Measurements from ENCODE around the gene CENPV.
"Not testable (repeated sequence)": the region's sequence is repeated elsewhere in the genome, so short reads cannot be mapped to it uniquely, and the experiment has no call there.

The CENPV gene

DNA sequence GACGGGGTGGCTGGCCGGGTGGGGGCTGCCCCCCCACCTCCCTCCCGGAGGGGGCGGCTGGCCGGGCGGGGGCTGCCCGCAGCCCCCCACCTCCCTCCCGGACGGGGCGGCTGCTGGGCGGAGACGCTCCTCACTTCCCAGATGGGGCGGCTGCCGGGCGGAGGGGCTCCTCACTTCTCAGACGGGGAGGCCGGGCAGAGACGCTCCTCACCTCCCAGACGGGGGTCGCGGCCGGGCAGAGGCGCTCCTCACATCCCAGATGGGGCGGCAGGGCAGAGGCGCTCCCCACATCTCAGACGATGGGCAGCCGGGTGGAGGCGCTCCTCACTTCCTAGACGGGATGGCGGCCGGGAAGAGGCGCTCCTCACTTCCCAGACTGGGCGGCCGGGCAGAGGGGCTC, 41.2 kb downstream of the CENPV start:
- DNase-seq: not testable (repeated sequence)

DNA sequence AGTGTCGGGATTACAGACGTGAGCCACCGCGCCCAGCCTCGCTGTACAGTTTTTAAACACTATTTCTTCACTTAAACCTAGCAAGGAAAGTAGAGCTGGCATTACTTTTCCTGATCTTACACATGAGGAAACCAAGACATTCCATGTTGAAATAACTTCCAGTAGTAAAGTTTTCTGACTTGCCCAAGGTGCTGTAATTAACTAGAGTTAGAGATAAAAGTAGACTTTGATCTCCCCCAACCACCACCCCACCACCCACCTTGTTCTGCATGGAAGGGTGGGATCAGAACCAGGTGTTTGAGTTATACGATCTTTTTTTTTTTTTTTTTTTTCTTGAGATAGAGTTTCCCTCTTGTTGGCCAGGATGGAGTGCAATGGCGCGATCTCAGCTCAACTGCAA, 47.1 kb downstream of the CENPV start:
- no peak for DNase-seq

DNA sequence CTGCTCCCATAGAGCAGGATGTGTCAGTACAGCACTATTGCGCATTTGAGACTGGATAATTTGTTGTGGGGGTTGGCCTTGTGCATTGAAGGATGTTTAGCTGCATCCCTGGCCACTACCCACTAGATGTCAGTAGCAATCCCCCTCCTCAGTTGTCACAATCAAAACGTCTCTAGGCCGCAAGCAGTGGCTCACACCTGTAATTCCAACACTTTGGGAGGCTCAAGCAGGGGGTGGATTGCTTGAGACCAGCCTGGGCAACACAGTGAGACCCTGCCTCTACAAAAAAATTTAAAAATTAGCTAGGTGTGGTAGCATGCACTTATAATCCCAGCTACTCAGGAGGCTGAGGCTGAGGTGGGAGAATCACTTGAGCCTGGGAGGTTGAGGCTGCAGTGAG, 48.4 kb downstream of the CENPV start:
- peak; percentile 40 for DNase-seq

DNA sequence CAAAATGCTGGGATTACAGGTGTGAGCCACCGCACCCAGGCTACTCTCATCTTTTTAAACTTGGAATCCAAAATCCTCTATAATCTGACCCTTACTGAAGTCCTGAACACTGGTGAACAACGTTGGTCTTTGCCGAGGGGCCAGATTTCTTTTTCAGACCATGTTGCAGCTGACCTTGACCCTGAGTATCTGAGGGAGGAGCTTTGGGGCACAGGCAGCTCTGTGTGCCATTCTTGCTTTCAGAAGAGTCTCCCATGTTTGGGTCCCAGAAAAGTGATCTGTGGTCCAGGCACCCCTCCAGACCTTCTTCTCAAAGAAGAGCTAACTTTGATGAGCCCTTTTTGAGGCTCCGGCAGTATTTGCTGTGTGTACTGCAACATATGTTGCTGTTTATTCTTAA, 50.4 kb downstream of the CENPV start:
- no peak for DNase-seq

DNA sequence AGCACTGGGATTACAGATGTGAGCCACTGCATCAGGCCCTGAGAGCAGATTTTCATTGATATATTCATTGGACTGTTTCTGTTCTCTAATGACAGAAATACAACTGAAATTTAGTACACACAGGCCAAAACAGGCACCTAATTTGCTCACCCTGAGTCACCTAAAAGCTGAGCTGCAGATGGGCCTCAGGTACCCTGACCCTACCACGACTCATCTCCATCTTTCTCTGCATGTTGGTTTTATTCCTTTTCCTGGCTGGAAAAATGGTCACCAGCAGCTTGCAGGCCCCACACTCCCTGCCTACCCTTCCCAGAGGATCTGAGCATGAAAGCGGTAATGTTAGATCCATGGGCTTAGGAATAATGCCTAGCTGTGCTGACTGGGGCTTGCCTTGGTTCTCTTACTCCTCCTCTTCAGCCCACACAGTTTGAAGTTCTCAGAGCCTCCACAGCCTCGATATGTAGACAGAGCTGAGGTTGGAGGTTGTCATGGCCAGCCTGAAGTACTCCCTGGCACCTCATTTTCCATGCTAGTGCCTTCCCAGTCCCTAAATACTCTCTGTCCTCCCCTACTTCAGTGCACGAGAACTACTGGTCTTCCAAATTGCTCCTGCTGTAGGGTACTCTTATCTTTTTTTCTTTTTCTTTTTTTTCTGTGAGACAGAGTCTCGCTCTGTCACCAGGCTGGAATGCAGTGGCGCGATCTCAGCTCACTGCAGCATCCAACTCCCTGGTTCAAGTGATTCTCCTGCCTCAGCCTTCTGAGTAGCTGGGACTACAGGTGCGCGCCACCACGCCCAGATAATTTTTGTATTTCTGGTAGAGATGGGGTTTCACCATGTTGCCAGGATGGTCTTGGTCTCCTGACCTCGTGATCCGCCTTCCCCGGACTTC, 51.1 kb downstream of the CENPV start:
- no peak for DNase-seq

DNA sequence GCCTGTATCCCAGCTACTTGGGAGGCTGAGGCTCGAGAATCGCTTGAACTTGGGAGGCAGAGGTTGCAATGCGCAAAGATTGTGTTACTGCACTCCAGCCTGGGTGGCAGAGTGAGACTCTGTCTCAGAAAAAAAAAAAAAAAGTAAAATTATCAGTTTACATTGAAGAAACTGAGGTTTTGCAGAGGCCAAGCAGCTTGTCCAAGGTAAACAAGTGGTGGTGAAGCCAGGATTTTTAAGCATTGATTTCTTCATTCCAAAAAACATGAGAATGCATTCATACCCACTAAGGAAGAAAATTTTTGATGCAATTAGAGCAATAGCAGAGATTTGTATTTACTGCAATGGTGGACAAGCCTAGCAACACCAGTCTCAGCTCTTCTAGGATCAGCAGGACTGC, 52.7 kb downstream of the CENPV start:
- DNase-seq: no peak

DNA sequence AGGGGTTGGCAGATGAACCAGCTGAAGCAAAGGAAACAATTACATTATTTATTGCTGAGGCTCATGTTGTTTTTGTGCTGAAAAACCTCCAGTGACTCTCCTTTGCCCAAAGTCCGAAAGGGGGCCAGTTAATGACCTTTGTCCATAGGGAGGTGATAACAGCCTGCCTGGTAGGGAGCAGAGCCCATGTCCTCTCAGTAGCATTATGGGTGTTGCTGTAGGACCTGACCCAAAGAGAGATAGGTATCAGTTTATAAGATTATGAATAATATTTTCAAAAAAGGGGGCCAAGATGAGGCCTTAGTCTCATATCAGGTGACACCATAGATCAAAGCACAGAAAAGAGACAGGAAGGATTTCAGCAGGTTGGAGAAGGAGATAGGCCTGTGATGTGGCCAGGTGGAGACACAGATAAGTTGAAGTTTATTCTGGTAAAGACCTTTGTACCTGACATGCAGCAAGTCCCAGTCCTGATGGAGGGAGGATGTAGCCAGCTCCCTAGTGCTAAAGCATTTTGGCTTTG, 55.1 kb downstream of the CENPV start:
- DNase-seq: no peak

DNA sequence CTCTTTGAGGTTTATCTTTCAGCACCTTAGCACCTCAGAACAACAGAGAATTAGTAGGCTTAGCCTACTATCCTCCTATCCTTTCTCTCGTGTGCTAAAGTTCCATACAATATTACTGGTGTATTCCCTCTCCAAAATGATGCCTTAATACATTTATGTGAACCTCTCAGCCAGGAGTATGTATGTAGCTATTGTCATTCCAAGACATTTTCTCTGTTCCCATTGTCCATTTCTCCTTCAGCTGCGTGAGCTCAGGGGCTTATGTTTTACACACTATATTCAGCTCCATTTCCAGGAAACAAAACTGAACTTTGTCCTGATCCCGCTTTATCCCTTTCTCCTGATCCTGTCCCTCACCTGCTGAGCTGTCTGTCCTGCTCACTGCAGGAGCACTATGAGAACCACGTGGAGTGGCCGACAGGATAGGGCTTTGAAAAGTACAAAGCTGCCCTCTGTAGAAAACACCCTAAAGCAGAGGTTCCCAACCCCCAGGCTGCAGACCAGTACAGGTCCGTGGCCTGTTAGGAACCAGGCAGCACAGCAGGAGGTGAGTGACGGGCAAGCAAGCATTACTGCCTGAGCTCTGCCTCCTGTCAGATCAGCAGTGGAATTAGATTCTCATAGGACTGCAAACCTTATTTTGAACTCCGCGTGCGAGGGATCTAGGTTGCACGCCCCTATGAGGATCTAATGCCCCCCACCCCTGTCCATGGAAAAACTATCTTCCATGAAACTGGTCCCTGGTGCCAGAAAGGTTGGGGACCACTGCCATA, 55.7 kb downstream of the CENPV start:
- no peak for DNase-seq

DNA sequence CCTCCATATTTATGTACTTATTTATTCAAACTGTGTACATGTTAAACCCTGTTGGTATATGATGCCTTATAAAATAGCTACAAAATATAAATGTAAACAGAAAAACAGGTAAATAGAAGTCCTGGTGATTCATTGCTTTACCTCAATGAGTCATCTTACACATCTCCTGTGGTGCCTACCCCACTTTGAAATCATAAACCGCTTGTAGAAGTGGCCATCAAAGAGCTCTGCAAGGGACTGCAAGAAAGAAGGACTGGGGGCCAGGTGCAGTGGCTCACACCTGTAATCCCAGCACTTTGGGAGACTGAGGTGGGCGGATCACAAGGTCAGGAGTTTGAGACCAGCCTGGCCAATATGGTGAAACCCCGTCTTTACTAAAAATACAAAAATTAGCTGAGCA, 57.2 kb downstream of the CENPV start:
- DNase-seq: not testable (repeated sequence)

DNA sequence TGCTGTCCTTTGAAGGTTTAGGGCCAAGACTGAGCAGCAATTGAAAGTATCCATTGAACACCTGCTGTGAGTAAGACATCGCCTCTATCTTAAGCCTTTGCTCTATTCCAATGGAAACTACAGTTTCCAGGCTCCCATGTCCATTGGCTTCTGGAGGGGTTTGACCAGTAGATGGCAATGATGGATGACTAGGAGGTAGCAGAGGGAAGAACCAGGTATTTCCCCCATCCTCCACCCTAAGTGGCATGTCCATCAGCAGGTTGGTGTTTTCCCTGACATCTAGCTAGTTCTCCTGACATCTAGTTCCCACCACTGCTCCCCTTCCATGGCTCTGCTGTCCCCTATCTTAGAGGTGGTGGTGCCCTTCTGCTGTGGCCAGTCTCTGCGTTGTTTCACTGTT, 58.7 kb downstream of the CENPV start:
- no peak for DNase-seq

DNA sequence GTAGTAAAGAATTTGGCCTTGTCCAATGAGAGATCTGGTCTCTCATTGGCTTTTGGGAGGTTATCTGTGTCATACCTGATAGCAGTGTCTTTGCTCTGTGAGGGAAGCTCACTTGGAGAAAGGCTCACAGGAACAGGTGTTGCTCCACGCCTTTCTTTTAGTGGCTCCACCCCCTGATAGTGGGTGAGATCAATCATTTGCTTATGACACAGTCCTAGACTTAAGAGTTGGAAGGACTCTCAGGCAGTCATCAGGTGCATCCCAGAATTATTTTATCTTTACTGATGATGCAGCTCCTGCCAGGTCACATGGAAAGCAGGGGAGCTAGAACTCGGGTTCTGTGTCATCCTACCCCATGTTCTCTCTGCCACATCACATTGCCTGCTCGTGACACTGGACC, 59.3 kb downstream of the CENPV start:
- no peak for DNase-seq

Measured in NCI-H510A treated with DMSO at 0.1 percent for 48 hours (cell line).